ENCODE results near the gene STOX1. TPM values are rescaled to one million over a fixed set of nuclear protein-coding genes. Genes with fewer than 3 reads are reported as not detected.

The STOX1 gene
- total and polyA plus RNA-seq, 10 of the 15 experiments (the other 5 are each of a cell fraction or from before 2014, with no cell fraction given) = 0.18 to 1.2 (median 0.67) TPM; not detected in 1

DNA sequence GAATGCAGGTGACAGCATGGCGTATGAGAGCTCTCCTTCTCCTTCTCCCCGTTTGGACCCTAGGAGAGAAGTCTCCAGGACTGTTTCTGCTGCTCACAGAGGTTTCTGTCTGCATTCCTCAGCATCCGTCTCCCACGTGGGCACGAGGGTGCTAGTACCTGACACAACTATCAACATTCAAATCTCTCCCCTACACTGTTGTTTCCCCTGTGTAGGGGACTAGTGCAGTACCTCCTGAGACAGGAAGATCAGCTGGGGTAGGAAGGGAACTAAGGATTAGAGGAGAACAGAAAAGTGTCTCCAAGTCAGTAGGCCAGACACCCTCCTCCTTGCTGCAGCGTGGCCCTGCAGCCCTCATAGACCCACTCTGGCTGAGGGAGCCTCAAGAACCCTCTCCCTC is 29.0 kb downstream of the STOX1 start:
- H3K9me3 ChIP-seq (replicated peaks; ENCODE audit: control insufficient read depth, insufficient read depth, low read length) = peaks cover 4% of the 10 kb centered on the region; the same call in 2 of the 3 replicates
- RAD21 ChIA-PET (ENCODE audit: unreplicated experiment) = no interaction called here
- no peaks in the 10 kb centered on the region for H3K27me3 ChIP-seq (replicated peaks in 1 of 2; ENCODE audit: control insufficient read depth in 2 of 2, insufficient read depth in 2 of 2, low read length in 1 of 2)
- in situ Hi-C loops (cut with MboI) = no loop called here
- FAIRE-seq (no peak), ATAC-seq (no peak), DNase-seq (ENCODE audit: low read depth, low spot score) (no peak)
- H3K27ac ChIP-seq (ENCODE audit: control insufficient read depth, insufficient read depth) = no peak overlapping the region
- H4K20me1 ChIP-seq (ENCODE audit: control insufficient read depth, insufficient read depth) = no peaks in the 10 kb centered on the region
- no peaks in the 10 kb centered on the region for H3K36me3 ChIP-seq (ENCODE audit: control insufficient read depth in 2 of 2, insufficient read depth in 2 of 2, low read length in 1 of 2)
- H2AFZ ChIP-seq (ENCODE audit: control insufficient read depth, low read depth, low read length) = no peak overlapping the region
- no TSS peak for BruUV-seq (replicated peaks)
- SMC1A ChIA-PET (ENCODE audit: uncharacterized antibody, unreplicated experiment) = no interaction called here
- POLR2A ChIA-PET = no interaction called here
- H3K4me3 ChIP-seq = no peak overlapping the region
- no peak overlapping the region for H3K4me2 ChIP-seq (ENCODE audit: control insufficient read depth, insufficient read depth)
- H3K4me1 ChIP-seq (ENCODE audit: control insufficient read depth, insufficient read depth, low read length) = no peaks in the 10 kb centered on the region
- intact Hi-C loops (cut with micrococcal nuclease; ENCODE audit: unreplicated experiment) = no loop called here
- H3K79me2 ChIP-seq (ENCODE audit: control insufficient read depth, insufficient read depth, low read length) = no peaks in the 10 kb centered on the region
- TF ChIP-seq ATF7 (IDR thresholded peaks at IDR 0.05; ENCODE audit: low read depth) = no peak
- TF ChIP-seq, protein P1, sequence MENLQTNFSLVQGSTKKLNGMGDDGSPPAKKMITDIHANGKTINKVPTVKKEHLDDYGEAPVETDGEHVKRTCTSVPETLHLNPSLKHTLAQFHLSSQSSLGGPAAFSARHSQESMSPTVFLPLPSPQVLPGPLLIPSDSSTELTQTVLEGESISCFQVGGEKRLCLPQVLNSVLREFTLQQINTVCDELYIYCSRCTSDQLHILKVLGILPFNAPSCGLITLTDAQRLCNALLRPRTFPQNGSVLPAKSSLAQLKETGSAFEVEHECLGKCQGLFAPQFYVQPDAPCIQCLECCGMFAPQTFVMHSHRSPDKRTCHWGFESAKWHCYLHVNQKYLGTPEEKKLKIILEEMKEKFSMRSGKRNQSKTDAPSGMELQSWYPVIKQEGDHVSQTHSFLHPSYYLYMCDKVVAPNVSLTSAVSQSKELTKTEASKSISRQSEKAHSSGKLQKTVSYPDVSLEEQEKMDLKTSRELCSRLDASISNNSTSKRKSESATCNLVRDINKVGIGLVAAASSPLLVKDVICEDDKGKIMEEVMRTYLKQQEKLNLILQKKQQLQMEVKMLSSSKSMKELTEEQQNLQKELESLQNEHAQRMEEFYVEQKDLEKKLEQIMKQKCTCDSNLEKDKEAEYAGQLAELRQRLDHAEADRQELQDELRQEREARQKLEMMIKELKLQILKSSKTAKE (IDR thresholded peaks at IDR 0.05; ENCODE audit: low read depth, poor library complexity, severe bottlenecking) = no peak
- TF ChIP-seq, protein P2, sequence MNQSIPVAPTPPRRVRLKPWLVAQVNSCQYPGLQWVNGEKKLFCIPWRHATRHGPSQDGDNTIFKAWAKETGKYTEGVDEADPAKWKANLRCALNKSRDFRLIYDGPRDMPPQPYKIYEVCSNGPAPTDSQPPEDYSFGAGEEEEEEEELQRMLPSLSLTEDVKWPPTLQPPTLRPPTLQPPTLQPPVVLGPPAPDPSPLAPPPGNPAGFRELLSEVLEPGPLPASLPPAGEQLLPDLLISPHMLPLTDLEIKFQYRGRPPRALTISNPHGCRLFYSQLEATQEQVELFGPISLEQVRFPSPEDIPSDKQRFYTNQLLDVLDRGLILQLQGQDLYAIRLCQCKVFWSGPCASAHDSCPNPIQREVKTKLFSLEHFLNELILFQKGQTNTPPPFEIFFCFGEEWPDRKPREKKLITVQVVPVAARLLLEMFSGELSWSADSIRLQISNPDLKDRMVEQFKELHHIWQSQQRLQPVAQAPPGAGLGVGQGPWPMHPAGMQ (IDR thresholded peaks at IDR 0.05; ENCODE audit: borderline replicate concordance) = no peak
- no peak for TF ChIP-seq RUNX3 (IDR thresholded peaks at IDR 0.05; ENCODE audit: low read length)
- no peak for TF ChIP-seq ZNF592 (IDR thresholded peaks at IDR 0.05)
- WGBS (ENCODE audit: insufficient coverage, insufficient replicate concordance, low lambda C conversion rate, missing lambda C conversion rate) = 19% methylated on average over 6 of the region's 6 CpGs
- CTCF ChIA-PET = no interaction called here
- H3K9ac ChIP-seq (ENCODE audit: control insufficient read depth, insufficient read depth, low read length) = no peak overlapping the region

All from GM12878 (cell line).